Measurements from ENCODE around the gene ASIC4. TPM values are rescaled to one million over a fixed set of nuclear protein-coding genes. Genes with fewer than 3 reads are reported as not detected.

Gene ASIC4
- total and polyA plus RNA-seq, 9 of the 15 experiments (the other 6 are each of a cell fraction or from before 2014, with no cell fraction given): 0.07 to 19.2 (median 4.8) TPM

GRCh38 chr2:219526320-219527075, 12.2 kb downstream of the ASIC4 start (continued):
- TF ChIP-seq BCLAF1 (IDR thresholded peaks at IDR 0.05; ENCODE audit: borderline replicate concordance in 1 of 2, control insufficient read depth in 1 of 2, low read depth in 2 of 2, low read length in 1 of 2) (no peak), FOXA1 (IDR thresholded peaks at IDR 0.05; ENCODE audit: borderline replicate concordance) (no peak), PBX2 (CRISPR knock-in tag; IDR thresholded peaks at IDR 0.05; ENCODE audit: low read depth) (no peak), PBX2 (tag; conservative IDR thresholded peaks at IDR 0.05; ENCODE audit: low read depth) (no peak), MEIS2 (IDR thresholded peaks at IDR 0.05; ENCODE audit: partially characterized antibody) (peak; percentile 8)

Data from K562 (cell line).